SK-N-SH (cell line): ENCODE data around the gene SCAMP3. TPM values are rescaled to one million over a fixed set of nuclear protein-coding genes. Genes with fewer than 3 reads are reported as not detected.

Source experiments
- CTCF ChIA-PET: fragments of 300-600, 350-600 bp; formaldehyde crosslinking; extraction: SDS; loops from one replicate; lab custom pipeline; 2021; lab: Yijun Ruan, JAX
- POLR2A ChIA-PET: fragments of 350-600 bp; sonication (Branson Sonifier 250); formaldehyde crosslinking; extraction: SDS; loops from one replicate; lab custom pipeline; 2020; ENCODE audit warnings: antibody characterized with exemption, inconsistent platforms; lab: Yijun Ruan, JAX
- DNase-seq: peaks from one replicate; pipeline ENCODE4 v3.0.0; 2012
- H2AFZ ChIP-seq: fragments of 200-600 bp; sonication (generic); 2 replicates; pipeline ENCODE4 v1.8.1; 2016; ENCODE audit warnings: antibody characterized with exemption, mild to moderate bottlenecking, low read depth
- H3F3A ChIP-seq: fragments of 200-600 bp; sonication (generic); replicated peaks from 2 replicates; pipeline ENCODE3; 2016; ENCODE audit warnings: antibody characterized with exemption, mild to moderate bottlenecking; ENCODE audit not compliant: insufficient read depth
- H3K27ac ChIP-seq, 2 experiments: fragments of 200-500 bp in 1 of 2; fragments of 200-600 bp in 1 of 2; sonication (Bioruptor generic) in 1 of 2; sonication (generic), shearing (Covaris generic) in 1 of 2; 2 replicates each; pipeline versions ENCODE4 v1.5.1 to v1.6.1; 2014 to 2016; ENCODE audit warnings: low read depth in 2 of 2, inconsistent platforms in 1 of 2, low read length in 1 of 2, mild to moderate bottlenecking in 1 of 2, mixed read lengths in 1 of 2
- H3K27me3 ChIP-seq: fragments of 200-600 bp; sonication (generic), shearing (Covaris generic); 2 replicates; pipeline ENCODE4 v1.6.1; 2016; ENCODE audit warnings: mixed run types; ENCODE audit not compliant: insufficient read depth
- H3K36me3 ChIP-seq, 2 experiments: fragments of 200-500 bp in 1 of 2; fragments of 200-600 bp in 1 of 2; sonication (Bioruptor generic) in 1 of 2; sonication (generic) in 1 of 2; replicated peaks in 1 of 2; 2 replicates each; pipeline versions ENCODE3 to v1.5.1; 2014 to 2016; ENCODE audit warnings: low read length in 1 of 2, mild to moderate bottlenecking in 1 of 2; ENCODE audit not compliant: insufficient read depth in 2 of 2, control insufficient read depth in 1 of 2
- H3K4me1 ChIP-seq, 2 experiments: fragments of 200-500 bp in 1 of 2; fragments of 200-600 bp in 1 of 2; sonication (Bioruptor generic) in 1 of 2; sonication (generic), shearing (Covaris generic) in 1 of 2; 2 replicates each; pipeline versions ENCODE4 v1.5.1 to v1.6.1; 2014 to 2016; ENCODE audit warnings: low read depth in 1 of 2, low read length in 1 of 2, mixed run types in 1 of 2; ENCODE audit not compliant: insufficient read depth in 2 of 2, control insufficient read depth in 1 of 2
- H3K4me2 ChIP-seq: fragments of 200-600 bp; sonication (generic), shearing (Covaris generic); 2 replicates; pipeline ENCODE4 v1.6.1; 2017; ENCODE audit warnings: mixed run types
- H3K4me3 ChIP-seq, 2 experiments: fragments of 200-500 bp in 1 of 2; fragments of 200-600 bp in 1 of 2; sonication (Bioruptor generic) in 1 of 2; sonication (generic), shearing (Covaris generic) in 1 of 2; 2 replicates each; pipeline versions ENCODE4 v1.5.1 to v1.8.1; 2014 to 2016; ENCODE audit warnings: low read depth in 2 of 2, inconsistent platforms in 1 of 2, low read length in 1 of 2, mild to moderate bottlenecking in 1 of 2, mixed read lengths in 1 of 2, moderate library complexity in 1 of 2
- H3K79me2 ChIP-seq: fragments of 200-600 bp; sonication (generic); 2 replicates; pipeline ENCODE4 v1.8.1; 2017; ENCODE audit warnings: mild to moderate bottlenecking; ENCODE audit not compliant: insufficient read depth
- H3K9ac ChIP-seq: fragments of 200-600 bp; sonication (generic); 2 replicates; pipeline ENCODE4 v1.6.1; 2017; ENCODE audit warnings: mixed run types
- H3K9me2 ChIP-seq: fragments of 200-600 bp; sonication (generic); 2 replicates; pipeline ENCODE4 v1.6.1; 2017; ENCODE audit warnings: mixed run types
- H3K9me3 ChIP-seq: fragments of 200-600 bp; sonication (generic); 2 replicates; pipeline ENCODE4 v1.6.1; 2017; ENCODE audit warnings: mixed run types, mild to moderate bottlenecking, moderate library complexity
- H4K20me1 ChIP-seq: fragments of 200-600 bp; sonication (generic); 2 replicates; pipeline ENCODE4 v1.6.1; 2017; ENCODE audit warnings: mild to moderate bottlenecking, mixed run types; ENCODE audit not compliant: insufficient read depth
- CTCF ChIP-seq: fragments of 200-600 bp; sonication (generic); IDR thresholded peaks from 2 replicates; pipeline ENCODE4 v1.6.1; 2017; ENCODE audit warnings: antibody characterized with exemption, mild to moderate bottlenecking, moderate library complexity
- FOSL2 ChIP-seq: IDR thresholded peaks from 2 replicates; pipeline ENCODE4 v1.4.0; 2012; ENCODE audit warnings: low read depth, mild to moderate bottlenecking, moderate library complexity, borderline replicate concordance
- MAX ChIP-seq: IDR thresholded peaks from 2 replicates; pipeline ENCODE4 v1.4.0; 2012; ENCODE audit warnings: low read depth
- MEF2A ChIP-seq: IDR thresholded peaks from 2 replicates; pipeline ENCODE4 v1.4.0; 2012; ENCODE audit warnings: low read depth, borderline replicate concordance
- MXI1 ChIP-seq: IDR thresholded peaks from 2 replicates; pipeline ENCODE4 v1.6.1; 2012; ENCODE audit warnings: mild to moderate bottlenecking, low read depth, low read length, improper control_type of control experiment
- RXRA ChIP-seq: IDR thresholded peaks from 2 replicates; pipeline ENCODE4 v1.4.0; 2012; ENCODE audit warnings: low read depth, mild to moderate bottlenecking, borderline replicate concordance
- TAF1 ChIP-seq: IDR thresholded peaks from 2 replicates; pipeline ENCODE4 v1.6.1; 2012; ENCODE audit warnings: low read depth, mild to moderate bottlenecking, low read length, moderate library complexity, borderline replicate concordance
- YY1 ChIP-seq: IDR thresholded peaks from 2 replicates; pipeline ENCODE4 v1.4.0; 2012; ENCODE audit warnings: low read depth, mild to moderate bottlenecking
- WGBS: methylation state at CpG from one replicate; pipeline ENCODE4 v1.1.6; 2017; ENCODE audit warnings: low lambda C conversion rate; 5-methylcytosine and 5-hydroxymethylcytosine counted together
- polyA plus RNA-seq, 3 experiments: library from polyadenylated mRNA; depleted of rRNA; stranded (reverse); fragments of >200 nt; gene quantifications; 2 replicates each; pipeline ENCODE4 v1.2.3, GENCODE V29; 2012
- TF ChIP-seq, protein P1 (sequence below): fragments of 150-350 bp; IDR thresholded peaks from 2 replicates; pipeline ENCODE4 v1.6.1; 2017; ENCODE audit warnings: antibody characterized with exemption, low read length, low read depth, borderline replicate concordance

Gene SCAMP3
- polyA plus RNA-seq, 1 of the 3 experiments (the other 2 are of a cell fraction): 193 TPM

DNA sequence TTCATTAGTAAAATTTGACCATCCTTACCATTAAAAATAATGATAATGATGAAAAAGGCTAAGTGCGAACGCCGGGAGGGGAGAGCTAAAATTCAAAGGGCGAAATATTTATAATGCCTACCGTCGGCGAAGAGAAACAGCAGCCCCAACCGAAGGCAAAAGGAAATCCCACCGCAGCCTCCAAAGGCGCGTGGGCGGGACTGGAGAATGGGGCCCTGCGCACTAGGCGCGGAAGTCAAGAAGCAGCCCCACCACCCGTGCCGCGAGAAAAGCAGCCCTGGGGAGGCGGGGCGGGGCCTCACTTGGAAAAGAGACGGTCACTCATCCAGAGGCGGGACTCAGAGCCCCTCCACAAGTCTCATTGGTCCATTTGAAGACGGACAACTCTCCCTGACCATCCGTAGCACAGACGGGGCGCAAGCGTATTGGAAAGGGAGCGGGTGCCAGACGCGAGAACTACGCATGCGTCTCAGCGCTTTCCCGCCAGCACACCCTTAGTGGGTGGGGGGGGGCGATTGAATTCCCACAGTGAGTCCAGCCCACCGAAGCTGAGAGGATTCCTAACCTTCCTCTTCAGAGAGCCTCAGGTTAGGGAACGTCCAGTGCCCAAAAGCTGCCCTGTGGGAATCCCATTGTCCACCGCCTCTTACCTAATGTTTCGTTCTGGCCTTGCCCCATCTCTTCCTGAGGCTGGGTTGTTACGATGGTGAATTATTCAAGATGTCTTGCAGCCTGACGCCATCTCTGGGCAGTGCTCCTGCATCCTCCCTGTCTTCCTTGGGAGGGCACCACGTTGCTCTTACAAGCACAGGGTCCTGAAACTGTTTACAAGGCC, 34.7 kb downstream of the SCAMP3 start (continued):
- TF ChIP-seq CTCF (no peak), YY1 (no peak), MAX (peak; percentile 71; the same call in 1 of the 2 replicates), TAF1 (peak; percentile 79), RXRA (no peak)

DNA sequence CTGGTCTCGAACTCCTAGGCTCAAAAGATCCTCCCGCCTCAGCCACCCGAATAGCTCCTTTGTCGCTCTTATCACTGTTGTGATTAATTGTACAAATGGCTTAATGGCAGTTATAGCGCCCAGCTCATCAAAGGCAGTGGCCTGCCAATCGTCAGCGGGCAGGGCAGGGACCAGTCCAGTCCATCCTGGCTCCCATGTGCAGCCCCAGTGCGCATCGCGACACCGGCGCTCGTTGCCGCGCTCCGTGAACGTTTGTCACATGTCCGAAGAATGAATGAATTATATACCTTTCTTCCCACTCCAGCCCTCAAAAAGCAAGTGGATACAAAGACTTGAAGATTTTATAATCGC, 35.3 kb downstream of the SCAMP3 start:
- H3K4me2 ChIP-seq: peak overlapping the region; percentile 91
- peak; percentile 72 for DNase-seq
- H3K9ac ChIP-seq: peak overlapping the region; percentile 85
- H3K79me2 ChIP-seq: peaks cover 28% of the 10 kb centered on the region
- H3K27me3 ChIP-seq: no peaks in the 10 kb centered on the region
- peak overlapping the region; percentile 86 to 93 for H3K27ac ChIP-seq
- WGBS: under 1% methylated on average over 19 of the region's 19 CpGs
- TF ChIP-seq FOSL2: no peak
- TF ChIP-seq CTCF: peak; percentile 6; the same call in 1 of the 2 replicates
- TF ChIP-seq MXI1: peak; percentile 80; the same call in 1 of the 2 replicates
- no peak for TF ChIP-seq MEF2A
- peak; percentile 71 for TF ChIP-seq MAX
- TF ChIP-seq, protein P1, sequence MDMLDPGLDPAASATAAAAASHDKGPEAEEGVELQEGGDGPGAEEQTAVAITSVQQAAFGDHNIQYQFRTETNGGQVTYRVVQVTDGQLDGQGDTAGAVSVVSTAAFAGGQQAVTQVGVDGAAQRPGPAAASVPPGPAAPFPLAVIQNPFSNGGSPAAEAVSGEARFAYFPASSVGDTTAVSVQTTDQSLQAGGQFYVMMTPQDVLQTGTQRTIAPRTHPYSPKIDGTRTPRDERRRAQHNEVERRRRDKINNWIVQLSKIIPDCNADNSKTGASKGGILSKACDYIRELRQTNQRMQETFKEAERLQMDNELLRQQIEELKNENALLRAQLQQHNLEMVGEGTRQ: no peak
- H3K9me2 ChIP-seq: no peaks in the 10 kb centered on the region
- H3K4me1 ChIP-seq: peaks cover 12 to 14% of the 10 kb centered on the region in 2 experiments; a peak in 3 of 4 replicates
- peaks cover 34% of the 10 kb centered on the region for H3F3A ChIP-seq
- no peaks in the 10 kb centered on the region for H4K20me1 ChIP-seq
- ChIA-PET POLR2A (interaction anchor here (0.6 to 1.0 kb wide), 4 partner anchors 24 to 39 kb away, joined by 3 to 5 read pairs (median 4); no protein-coding TSS in a partner anchor), CTCF (interaction anchor here (0.6 to 4.1 kb wide), 21 partner anchors 13 to 718 kb away, joined by 3 to 48 read pairs (median 4); partner anchors contain the start of genes KRTCAP2, MTX1, THBS3 and TRIM46)
- no peaks in the 10 kb centered on the region for H3K36me3 ChIP-seq
- H3K4me3 ChIP-seq: peak overlapping the region; percentile 60 to 69
- H2AFZ ChIP-seq: peak overlapping the region; percentile 83
- H3K9me3 ChIP-seq: no peaks in the 10 kb centered on the region
